Motor neuron (in vitro differentiated cells): ENCODE measurements around the gene FBLIM1. TPM values are rescaled to one million over a fixed set of nuclear protein-coding genes. Genes with fewer than 3 reads are reported as not detected.
"Not testable (repeated sequence)": the region's sequence is repeated elsewhere in the genome, so short reads cannot be mapped to it uniquely, and the experiment has no call there.

Experiments used
- ATAC-seq, 8 experiments: fragments of 200-7000 bp; cut with Tn5 transposase; replicated peaks in 6 of 8; 2 replicates each; pipeline ENCODE4 v1.8.0; 2021; ENCODE audit warnings: mild to moderate bottlenecking in 8 of 8, moderate library complexity in 8 of 8
- H3K27ac ChIP-seq, 2 donors: fragments of 250-450 bp; sonication (Bioruptor Pico); 2 replicates each; pipeline ENCODE4 v1.9.0; 2021; ENCODE audit warnings: antibody characterized with exemption in 2 of 2, mild to moderate bottlenecking in 2 of 2, moderate library complexity in 1 of 2
- H3K4me1 ChIP-seq, 2 donors: fragments of 250-450 bp; sonication (Bioruptor Pico); replicated peaks in 1 of 2; 2 replicates each; pipeline ENCODE4 v1.6.1; 2021; ENCODE audit warnings: antibody characterized with exemption in 2 of 2, mild to moderate bottlenecking in 2 of 2, moderate library complexity in 1 of 2
- H3K4me3 ChIP-seq, 5 donors: fragments of 250-450 bp; sonication (Bioruptor Pico); 2 replicates each; pipeline ENCODE4 v1.9.0; 2021; ENCODE audit warnings: antibody characterized with exemption in 5 of 5, mild to moderate bottlenecking in 5 of 5, moderate library complexity in 4 of 5
- WGBS, 10 experiments: fragments of 450-650 bp; shearing (Covaris generic); methylation state at CpG; one replicate each; pipeline ENCODE4 v1.0.0; 2022; 5-methylcytosine and 5-hydroxymethylcytosine counted together
- in situ Hi-C, 9 experiments: fragments of 400-800 bp; cut with MboI; loops; one replicate each; pipeline ENCODE4 v1.15.0; 2021; ENCODE audit warnings: low sequenced_read_pairs in 9 of 9, low pct_unique_long_range_greater_than_20kb in 2 of 9; ENCODE audit not compliant: unreplicated experiment in 9 of 9
- total RNA-seq, 8 experiments: library from RNA; unstranded; fragments of 300-600 nt; gene quantifications; 2 replicates each; pipeline versions ENCODE4 v1.2.3 to v1.2.4, GENCODE V29; 2022

The FBLIM1 gene
- total RNA-seq, 8 experiments from 2014 or later = 2.0 to 35.1 (median 9.6) TPM

DNA sequence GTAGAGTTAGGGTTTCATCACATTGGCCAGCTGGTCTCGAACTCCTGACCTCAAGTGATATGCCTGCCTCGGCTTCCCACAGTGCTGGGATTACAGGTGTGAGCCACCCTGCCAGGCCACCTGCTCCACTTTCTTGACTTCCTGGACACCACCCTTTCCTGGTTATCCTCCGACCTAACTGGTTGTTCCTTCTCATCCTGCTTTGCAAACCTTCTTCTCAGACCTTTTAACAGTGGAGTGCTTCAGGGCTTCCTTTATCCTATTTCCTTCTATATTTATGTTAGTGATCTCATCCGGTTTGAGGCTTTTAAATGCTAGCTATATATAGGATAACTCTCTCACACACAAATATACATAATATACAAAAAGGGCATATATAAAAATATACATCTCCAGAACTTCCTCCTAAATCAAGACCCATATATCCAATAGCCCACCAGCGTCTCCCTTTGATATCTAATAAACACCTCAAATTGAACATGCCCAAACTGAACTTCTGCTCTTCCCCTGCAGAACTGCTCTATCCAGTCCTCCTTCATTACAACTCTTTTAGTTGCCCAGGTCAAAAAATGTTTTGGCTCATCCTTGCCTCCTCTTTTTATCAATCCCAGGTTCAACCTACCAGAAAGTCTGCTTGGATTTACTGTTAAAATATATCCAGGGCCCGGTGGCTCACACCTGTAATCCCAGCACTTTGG is 68.4 kb downstream of the FBLIM1 start:
- in situ Hi-C loops = no loop called here
- Histone ChIP-seq H3K27ac (no peak overlapping the region), H3K4me1 (peaks cover 5 to 8% of the 10 kb centered on the region in 2 donors), H3K4me3 (no peak overlapping the region)
- 69 to 100% (median 90%) methylated on average over 2 to 6 of the region's 6 CpGs; no CpG with 5 or more reads in 3 of the 10 experiments for WGBS, 10 experiments
- no peak for ATAC-seq

DNA sequence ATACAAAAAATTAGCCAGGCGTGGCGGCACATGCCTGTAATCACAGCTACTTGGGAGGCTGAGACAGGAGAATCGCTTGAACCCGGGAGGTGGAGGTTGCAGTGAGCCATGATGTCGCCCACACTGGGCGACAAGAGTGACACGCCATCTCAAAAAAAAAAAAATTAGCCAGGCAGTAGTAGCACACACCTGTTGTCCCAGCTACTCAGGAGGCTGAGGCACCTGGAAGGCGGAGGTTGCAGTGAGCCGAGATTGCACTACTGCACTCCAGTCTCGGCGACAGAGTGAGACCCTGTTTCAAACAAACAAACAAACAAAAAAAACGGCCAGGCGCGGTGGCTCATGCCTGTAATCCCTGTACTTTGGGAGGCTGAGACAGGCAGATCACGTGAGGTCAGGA is 69.0 kb downstream of the FBLIM1 start:
- ATAC-seq, in situ Hi-C loops, H3K4me3 ChIP-seq, H3K27ac ChIP-seq: not testable (repeated sequence)
- WGBS, 10 experiments = 40 to 100% (median 98%) methylated on average over 1 to 15 of the region's 15 CpGs; no CpG with 5 or more reads in 2 of the 10 experiments
- peaks cover 5 to 14% of the 10 kb centered on the region in 2 donors for H3K4me1 ChIP-seq

DNA sequence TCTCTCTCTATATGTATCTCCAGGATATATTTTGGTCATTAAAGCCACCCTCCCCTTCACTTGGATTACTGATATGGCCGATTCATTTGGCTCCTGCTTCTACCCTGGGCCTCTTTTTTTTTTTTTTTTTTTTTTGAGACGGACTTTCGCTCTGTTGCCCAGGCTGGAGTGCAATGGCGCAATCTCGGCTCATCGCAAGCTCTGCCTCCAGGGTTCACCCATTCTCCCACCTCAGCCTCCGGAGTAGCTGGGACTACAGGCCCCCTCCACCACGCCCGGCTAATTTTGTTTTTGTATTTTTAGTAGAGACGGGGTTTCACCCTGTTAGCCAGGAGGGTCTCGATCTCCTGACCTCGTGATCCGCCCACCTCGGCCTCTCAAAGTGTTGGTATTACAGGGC is 70.3 kb downstream of the FBLIM1 start:
- not testable (repeated sequence) for ATAC-seq, H3K4me3 ChIP-seq

DNA sequence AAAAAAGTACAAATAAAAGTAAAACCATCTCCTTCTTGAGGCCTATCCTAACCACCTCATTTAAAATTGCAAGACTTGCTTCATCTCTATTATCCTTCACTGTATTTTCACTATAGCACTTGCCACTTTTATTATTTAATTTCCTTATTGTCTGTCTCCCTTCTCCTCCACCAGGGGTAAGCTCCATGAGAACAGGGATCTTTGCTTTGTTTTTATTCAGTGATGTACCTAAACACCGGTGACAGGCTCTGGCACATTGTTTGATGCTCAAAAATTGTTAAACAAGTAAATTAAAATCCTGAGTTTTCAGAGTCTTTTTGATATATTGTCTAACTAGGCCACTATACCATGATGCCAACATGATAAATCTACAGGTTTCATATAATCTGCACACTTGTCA is 71.7 kb downstream of the FBLIM1 start:
- no peak for ATAC-seq
- Histone ChIP-seq H3K4me1 (peaks cover 12 to 19% of the 10 kb centered on the region in 2 donors), H3K4me3 (no peak overlapping the region), H3K27ac (no peak overlapping the region)
- WGBS, 10 experiments = 13 to 100% (median 27%) methylated on average over 1 of the region's 1 CpG; no CpG with 5 or more reads in 4 of the 10 experiments
- in situ Hi-C loops = no loop called here

More for the DNA sequence above, 70.3 kb downstream of the FBLIM1 start:
- WGBS, 10 experiments = 80 to 100% (median 94%) methylated on average over 1 to 14 of the region's 14 CpGs; no CpG with 5 or more reads in 1 of the 10 experiments
- H3K4me1 ChIP-seq = peaks cover 12 to 19% of the 10 kb centered on the region in 2 donors
- H3K27ac ChIP-seq, in situ Hi-C loops: not testable (repeated sequence)

DNA sequence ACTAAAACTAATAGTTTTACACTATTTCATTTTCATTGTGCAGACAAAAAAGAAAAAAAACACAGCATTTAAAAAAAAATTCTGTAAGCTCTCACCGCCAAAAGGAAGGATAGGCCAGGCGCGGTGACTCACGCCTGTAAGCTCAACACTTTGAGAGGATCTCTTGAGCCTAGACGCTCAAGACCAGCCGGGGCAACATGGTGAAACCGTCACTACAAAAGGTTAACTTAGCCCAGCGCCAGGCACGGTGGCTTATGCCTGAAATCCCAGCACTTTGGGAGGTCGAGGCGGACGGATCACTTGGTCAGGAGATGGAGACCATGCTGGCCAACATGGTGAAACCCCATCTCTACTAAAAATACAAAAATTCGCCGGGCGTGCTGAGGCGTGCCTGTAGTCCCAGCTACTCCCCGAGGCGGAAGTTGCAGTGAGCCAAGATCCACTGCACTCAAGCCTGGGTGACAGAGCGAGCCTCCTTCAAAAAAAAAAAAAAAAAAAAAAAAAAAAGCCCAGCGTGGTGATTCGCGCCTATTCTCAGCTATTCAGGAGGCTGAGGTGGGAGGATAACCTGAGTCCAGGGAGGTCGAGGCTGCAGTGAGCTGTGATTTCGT is 74.6 kb downstream of the FBLIM1 start:
- peak in 2 of 8 experiments; percentile 2 to 22 for ATAC-seq

DNA sequence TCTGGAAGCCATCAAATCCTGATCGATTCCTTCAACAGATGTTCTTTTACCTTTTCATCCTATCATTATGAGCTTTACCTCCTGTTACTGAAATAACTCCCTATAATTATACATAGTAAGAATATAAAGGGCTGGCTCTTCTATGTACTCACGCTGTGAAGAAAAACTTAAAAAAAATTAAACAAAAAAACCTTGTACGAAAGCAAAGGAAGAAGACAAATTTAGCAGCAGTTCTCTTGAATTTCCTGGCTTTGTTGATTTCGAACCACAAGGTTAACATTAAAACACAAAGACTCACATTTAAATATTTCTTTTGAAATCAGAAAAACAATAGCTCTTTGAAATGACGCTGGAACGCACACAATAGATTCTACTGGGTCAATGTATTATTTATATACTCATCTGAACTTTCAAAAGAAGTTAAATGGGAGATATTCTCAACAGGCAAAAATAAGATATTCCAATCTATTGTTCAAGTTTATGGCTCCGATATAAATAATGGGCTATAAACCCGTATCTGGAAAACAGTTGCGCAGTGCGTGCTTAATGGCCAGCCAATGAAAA is 75.3 kb downstream of the FBLIM1 start:
- no peak for ATAC-seq
- in situ Hi-C loops = no loop called here
- Histone ChIP-seq H3K27ac (peak overlapping the region; percentile 99 to 100), H3K4me1 (peaks cover 12 to 23% of the 10 kb centered on the region in 2 donors), H3K4me3 (peak overlapping the region; percentile 60 to 71 (median 68))
- WGBS, 10 experiments = 0 to 15% (median 4%) methylated on average over 2 to 10 of the region's 10 CpGs

More for the DNA sequence above, 74.6 kb downstream of the FBLIM1 start:
- in situ Hi-C loops = no loop called here
- H3K4me1 ChIP-seq = peaks cover 12 to 23% of the 10 kb centered on the region in 2 donors
- peak overlapping the region; percentile 99 to 100 for H3K27ac ChIP-seq
- H3K4me3 ChIP-seq = peak overlapping the region; percentile 60 to 71 (median 68)
- 0 to 94% (median 70%) methylated on average over 2 to 23 of the region's 24 CpGs for WGBS, 10 experiments

DNA sequence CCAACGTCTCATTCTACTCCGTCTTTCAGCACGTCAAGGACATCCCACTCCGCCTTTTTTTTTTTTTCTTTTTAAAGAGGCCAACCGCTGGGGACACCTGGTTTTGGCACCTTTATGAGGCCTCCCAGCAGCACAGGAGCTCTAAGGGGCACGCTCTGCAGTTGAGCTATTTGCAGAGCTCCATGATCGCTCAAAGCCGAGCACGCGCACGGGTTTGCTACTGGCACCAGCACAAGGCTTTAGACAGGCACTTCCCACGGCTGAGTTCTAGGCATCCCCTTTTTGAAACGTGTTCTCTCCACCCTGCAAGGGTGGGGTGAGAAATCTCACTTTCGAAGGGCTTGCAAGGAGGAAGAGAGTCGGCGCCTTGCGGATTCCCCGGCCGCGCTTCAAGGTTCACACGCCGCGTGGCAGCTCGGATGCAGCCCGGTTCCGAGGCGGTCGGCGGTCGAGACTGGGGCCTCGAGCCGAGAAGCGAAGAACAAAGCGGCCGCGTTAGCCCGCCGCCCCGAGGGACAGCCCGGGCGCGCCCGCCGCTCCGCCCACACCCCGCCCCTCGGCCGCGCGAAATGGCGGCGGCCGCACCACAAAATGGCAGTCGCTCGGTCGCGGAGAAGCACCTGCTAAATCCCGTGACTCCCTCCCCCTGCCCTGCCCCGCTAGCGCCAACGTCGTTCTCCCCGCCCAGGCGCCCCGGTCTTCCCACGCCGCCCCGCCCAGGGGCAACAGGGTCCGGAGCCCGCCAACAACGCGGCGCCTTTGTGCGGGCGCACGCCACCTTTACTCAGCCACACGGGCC is 76.0 kb downstream of the FBLIM1 start:
- in situ Hi-C loops = no loop called here
- ATAC-seq = peak; percentile 45 to 69 (median 66)
- WGBS, 10 experiments = 0 to 2% (median 0%) methylated on average over 1 to 19 of the region's 77 CpGs; no CpG with 5 or more reads in 2 of the 10 experiments

DNA sequence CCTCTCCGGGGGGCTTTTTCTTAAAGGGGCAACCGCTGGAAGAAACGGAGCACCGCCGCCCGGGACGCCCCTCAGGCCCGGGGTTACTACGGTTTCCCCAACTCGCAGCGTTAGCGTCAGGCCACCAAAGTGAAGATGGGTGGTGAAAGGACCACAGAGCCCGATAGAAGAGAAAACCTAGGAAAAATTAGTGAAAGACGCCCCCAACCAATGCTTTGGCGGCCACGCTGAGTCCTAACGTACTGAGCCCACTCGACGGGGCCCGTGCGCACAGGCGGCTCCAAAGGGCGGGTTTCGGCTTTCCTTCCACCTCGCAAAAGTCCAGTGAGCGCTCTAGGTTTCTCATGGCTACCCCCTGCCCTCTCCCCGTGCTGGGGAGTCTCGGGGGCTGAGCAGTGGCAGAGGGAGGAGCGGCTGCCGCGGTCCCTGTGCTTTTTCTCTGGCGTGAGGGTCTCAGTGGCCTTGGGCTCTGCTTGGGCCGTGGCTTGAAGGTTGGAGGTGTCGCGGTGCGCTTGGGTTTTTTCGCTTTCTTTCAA is 76.7 kb downstream of the FBLIM1 start:
- H3K4me3 ChIP-seq = peak overlapping the region; percentile 60 to 71 (median 68)
- H3K4me1 ChIP-seq = peaks cover 12 to 22% of the 10 kb centered on the region in 2 donors
- peak overlapping the region; percentile 99 to 100 for H3K27ac ChIP-seq
- ATAC-seq = peak; percentile 5 to 51 (median 41)
- WGBS, 10 experiments = 0 to 11% (median 0%) methylated on average over 3 to 16 of the region's 37 CpGs; no CpG with 5 or more reads in 4 of the 10 experiments
- in situ Hi-C loops = no loop called here

More for the DNA sequence above, 76.0 kb downstream of the FBLIM1 start:
- peaks cover 12 to 23% of the 10 kb centered on the region in 2 donors for H3K4me1 ChIP-seq
- H3K4me3 ChIP-seq = peak overlapping the region; percentile 60 to 71 (median 68)
- peak overlapping the region; percentile 99 to 100 for H3K27ac ChIP-seq

DNA sequence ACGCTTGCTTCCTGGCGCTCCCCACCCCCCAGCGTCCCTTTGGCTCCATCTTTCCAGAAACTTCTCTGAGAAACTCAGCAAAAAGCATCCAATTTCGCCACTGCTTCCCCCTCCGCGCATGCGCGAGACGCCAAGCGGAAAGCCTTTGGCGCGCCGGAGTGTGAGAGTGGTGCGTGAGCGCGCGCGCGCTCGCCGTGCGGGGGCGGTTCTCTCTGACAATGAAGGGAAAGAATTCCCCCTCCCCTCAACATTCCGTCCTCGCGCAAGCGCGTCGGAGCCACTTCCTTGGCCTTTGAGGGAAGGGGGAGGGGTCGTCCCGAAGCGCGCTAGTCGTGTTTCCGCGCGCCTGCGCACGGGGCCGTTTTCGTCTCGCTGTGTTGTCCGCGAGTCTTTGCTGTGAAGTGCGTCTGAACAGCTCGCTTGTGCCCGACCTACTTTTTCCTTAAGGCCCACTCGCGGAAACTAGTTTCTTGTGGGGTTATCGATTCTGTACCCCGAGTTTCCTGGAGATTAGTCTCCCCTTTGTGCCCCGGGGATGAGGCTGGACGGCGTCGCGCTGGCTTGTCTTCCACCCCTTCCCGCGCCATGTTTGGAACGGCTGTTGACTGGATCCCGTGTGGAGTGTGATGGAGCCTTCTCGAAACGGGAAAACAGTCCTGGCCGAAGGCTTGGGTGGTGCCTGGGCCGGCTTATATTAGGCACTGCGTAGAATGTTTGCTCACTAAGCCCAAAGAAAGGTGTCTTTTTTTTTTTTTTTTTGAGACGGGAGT is 77.3 kb downstream of the FBLIM1 start:
- WGBS, 10 experiments = 0 to 69% (median 11%) methylated on average over 2 to 58 of the region's 66 CpGs; no CpG with 5 or more reads in 1 of the 10 experiments
- in situ Hi-C loops = no loop called here
- peak; percentile 63 to 77 (median 71) for ATAC-seq
- Histone ChIP-seq H3K4me1 (peaks cover 7 to 16% of the 10 kb centered on the region in 2 donors), H3K27ac (peak overlapping the region; percentile 99 to 100), H3K4me3 (peak overlapping the region; percentile 60 to 71 (median 68))
